Neutrophil (primary cell): ENCODE data around the gene RBFOX2.

Source experiments
- H3K27ac ChIP-seq: fragments of 200-600 bp; sonication (generic); 2 replicates; pipeline ENCODE4 v1.5.1; 2016; ENCODE audit warnings: mild to moderate bottlenecking, moderate library complexity
- H3K27me3 ChIP-seq: fragments of 200-600 bp; sonication (generic); 2 replicates; pipeline ENCODE4 v1.6.0; 2016; ENCODE audit warnings: mild to moderate bottlenecking
- H3K36me3 ChIP-seq: fragments of 200-600 bp; sonication (generic); 2 replicates; pipeline ENCODE4 v1.5.1; 2017
- H3K4me1 ChIP-seq, 2 experiments: fragments of 200-600 bp in 1 of 2; sonication (generic) in 1 of 2; 1 replicate in 1 of 2; 2 replicates in 1 of 2; pipeline versions ENCODE4 v1.5.1 to v1.6.1; 2013 to 2016; ENCODE audit warnings: low read depth in 1 of 2, low read length in 1 of 2, mild to moderate bottlenecking in 1 of 2, moderate library complexity in 1 of 2; ENCODE audit not compliant: control insufficient read depth in 1 of 2, insufficient read depth in 1 of 2
- H3K4me3 ChIP-seq, 2 experiments: fragments of 200-600 bp in 1 of 2; sonication (generic) in 1 of 2; 1 replicate in 1 of 2; 2 replicates in 1 of 2; pipeline ENCODE4 v1.5.1; 2013 to 2016; ENCODE audit warnings: low read depth in 1 of 2, low read length in 1 of 2, mild to moderate bottlenecking in 1 of 2, moderate library complexity in 1 of 2
- H3K9me3 ChIP-seq: fragments of 200-600 bp; sonication (generic); 2 replicates; pipeline ENCODE4 v1.5.1; 2016
- CTCF ChIP-seq: fragments of 200-600 bp; sonication (generic); IDR thresholded peaks from 2 replicates; pipeline ENCODE4 v1.5.1; 2016; ENCODE audit warnings: antibody characterized with exemption

The RBFOX2 gene

GRCh38 chr22:35835998-35836691 is 192.5 kb downstream of the RBFOX2 start:
- Histone ChIP-seq H3K4me1 (peaks cover 0 to 16% of the 10 kb centered on the region in 2 experiments), H3K4me3 (no peak overlapping the region), H3K27me3 (peaks cover 26% of the 10 kb centered on the region), H3K27ac (no peak overlapping the region), H3K36me3 (no peaks in the 10 kb centered on the region), H3K9me3 (no peaks in the 10 kb centered on the region)
- TF ChIP-seq CTCF: no peak

GRCh38 chr22:35835267-35835997 is 193.2 kb downstream of the RBFOX2 start:
- H3K27ac ChIP-seq: no peak overlapping the region
- no peak overlapping the region for H3K4me3 ChIP-seq
- no peaks in the 10 kb centered on the region for H3K9me3 ChIP-seq
- TF ChIP-seq CTCF: no peak
- peaks cover 20% of the 10 kb centered on the region for H3K27me3 ChIP-seq
- peaks cover 0 to 14% of the 10 kb centered on the region in 2 experiments for H3K4me1 ChIP-seq
- no peaks in the 10 kb centered on the region for H3K36me3 ChIP-seq

GRCh38 chr22:35834061-35834460 is 194.6 kb downstream of the RBFOX2 start:
- Histone ChIP-seq H3K36me3 (no peaks in the 10 kb centered on the region), H3K4me1 (peaks cover 0 to 6% of the 10 kb centered on the region in 2 experiments), H3K27ac (no peak overlapping the region), H3K4me3 (no peak overlapping the region), H3K9me3 (no peaks in the 10 kb centered on the region), H3K27me3 (peaks cover 7% of the 10 kb centered on the region)
- no peak for TF ChIP-seq CTCF

GRCh38 chr22:35830305-35830704 is 198.3 kb downstream of the RBFOX2 start:
- TF ChIP-seq CTCF: no peak
- Histone ChIP-seq H3K9me3 (no peaks in the 10 kb centered on the region), H3K27me3 (no peaks in the 10 kb centered on the region), H3K27ac (no peak overlapping the region), H3K4me3 (no peak overlapping the region), H3K36me3 (no peaks in the 10 kb centered on the region), H3K4me1 (no peaks in the 10 kb centered on the region)

GRCh38 chr22:35824256-35824655 is 204.4 kb downstream of the RBFOX2 start:
- no peaks in the 10 kb centered on the region for H3K9me3 ChIP-seq
- no peaks in the 10 kb centered on the region for H3K36me3 ChIP-seq
- H3K27me3 ChIP-seq: no peaks in the 10 kb centered on the region
- H3K4me1 ChIP-seq: no peaks in the 10 kb centered on the region
- no peak overlapping the region for H3K4me3 ChIP-seq
- no peak overlapping the region for H3K27ac ChIP-seq
- TF ChIP-seq CTCF: no peak
